GM12892 (cell line): Measurements from ENCODE around the gene CBLN2.

Source experiments
- POLR2A ChIP-seq: IDR thresholded peaks from 2 replicates; pipeline ENCODE4 v1.6.1; 2011; ENCODE audit warnings: low read depth, low read length, control low read depth
- POLR2AphosphoS5 ChIP-seq: IDR thresholded peaks from 2 replicates; pipeline ENCODE4 v1.6.1; 2011; ENCODE audit warnings: low read depth, low read length, control low read depth

GRCh38 chr18:72541871-72542332 is 2.2 kb downstream of the CBLN2 start:
- TF ChIP-seq POLR2A (no peak), POLR2AphosphoS5 (no peak)
